HL-60 (cell line): ENCODE data around the gene CACUL1.
"Not testable (repeated sequence)": the region's sequence is repeated elsewhere in the genome, so short reads cannot be mapped to it uniquely, and the experiment has no call there.

ENCODE experiments used
- DNase-seq, 2 experiments: peaks; one replicate each; pipeline ENCODE4 v3.0.0-alpha.2; 2010 to 2020; ENCODE audit warnings: low read depth in 1 of 2, low spot score in 1 of 2
- H3K27ac ChIP-seq: fragments of 250-450 bp; sonication (Bioruptor Pico); replicated peaks from 2 replicates; pipeline ENCODE4 v1.5.1; 2020; ENCODE audit warnings: mild to moderate bottlenecking, moderate library complexity
- H3K27me3 ChIP-seq: fragments of 250-450 bp; sonication (Bioruptor Pico); 2 replicates; pipeline ENCODE4 v1.5.1; 2021; ENCODE audit warnings: mild to moderate bottlenecking, moderate library complexity; ENCODE audit not compliant: insufficient read depth, poor library complexity, severe bottlenecking
- H3K4me3 ChIP-seq: replicated peaks from 2 replicates; pipeline ENCODE4 v1.5.1; 2011; ENCODE audit warnings: mild to moderate bottlenecking, control low read depth, low read length; ENCODE audit not compliant: insufficient read depth
- CTCF ChIP-seq: IDR thresholded peaks from one replicate; pipeline ENCODE4 v1.5.1; 2011; ENCODE audit warnings: low read length, control low read depth, inconsistent platforms; ENCODE audit not compliant: insufficient read depth
- GABPA ChIP-seq: IDR thresholded peaks from 2 replicates; pipeline ENCODE4 v1.6.1; 2012; ENCODE audit warnings: low read depth
- POLR2AphosphoS5 ChIP-seq: IDR thresholded peaks from 2 replicates; pipeline ENCODE4 v1.6.1; 2012; ENCODE audit warnings: low read depth
- REST ChIP-seq: IDR thresholded peaks from 2 replicates; pipeline ENCODE4 v1.6.1; 2012; ENCODE audit warnings: low read depth; ENCODE audit not compliant: insufficient replicate concordance
- SPI1 ChIP-seq: IDR thresholded peaks from 2 replicates; pipeline ENCODE4 v1.6.1; 2012; ENCODE audit warnings: low read depth, mild to moderate bottlenecking, borderline replicate concordance

CACUL1 gene

GRCh38 chr10:118800920-118801319, 46.1 kb upstream of the CACUL1 start:
- peak; percentile 29 for TF ChIP-seq CTCF
- TF ChIP-seq REST = no peak
- Histone ChIP-seq H3K27ac (no peak overlapping the region), H3K27me3 (peaks cover 9% of the 10 kb centered on the region), H3K4me3 (no peak overlapping the region)
- peak; percentile 11 to 48 for DNase-seq

DNA sequence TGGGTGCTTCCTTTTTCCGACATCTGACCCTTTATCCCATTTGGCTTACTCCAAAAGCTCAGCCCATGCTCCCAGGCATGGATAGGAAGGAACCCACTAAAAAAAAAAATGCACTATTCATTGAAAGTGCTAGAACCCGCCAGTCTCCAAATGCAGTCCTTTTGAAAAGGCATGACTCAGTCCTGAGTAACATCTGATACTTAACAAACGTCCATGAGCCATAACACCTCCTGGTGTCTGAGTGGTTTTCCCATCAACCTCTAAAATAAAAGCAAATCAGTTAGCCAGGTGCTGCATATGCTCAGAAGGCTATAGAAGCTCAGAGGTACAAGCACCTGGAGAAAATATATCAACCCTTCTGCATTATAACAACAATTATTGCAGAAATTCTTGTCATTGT, 45.0 kb upstream of the CACUL1 start:
- Histone ChIP-seq H3K27ac (no peak overlapping the region), H3K27me3 (peaks cover 9% of the 10 kb centered on the region), H3K4me3 (no peak overlapping the region)
- no peak for DNase-seq
- no peak for TF ChIP-seq SPI1
- no peak for TF ChIP-seq REST
- no peak for TF ChIP-seq GABPA
- no peak for TF ChIP-seq POLR2AphosphoS5
- TF ChIP-seq CTCF = no peak

DNA sequence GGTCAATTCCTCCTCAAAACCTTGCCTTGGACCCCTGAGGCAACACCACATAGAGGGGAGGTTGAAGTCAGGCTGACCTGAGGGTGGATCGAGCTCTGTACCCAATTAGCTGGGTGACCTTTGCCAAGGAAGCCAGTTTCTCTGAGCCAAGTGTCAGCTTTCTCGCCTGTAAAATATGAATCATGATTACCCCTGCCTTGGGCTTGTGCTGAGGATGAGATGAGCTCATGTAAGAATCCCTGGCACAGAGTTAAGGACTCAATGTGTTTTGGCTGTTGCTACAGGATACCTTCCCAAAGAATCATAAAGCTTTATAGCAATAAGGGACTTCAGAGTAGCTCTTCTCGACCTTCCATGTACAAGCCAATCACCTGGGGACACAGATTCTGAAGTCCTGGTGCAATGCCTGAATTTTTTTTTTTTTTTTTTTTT, 43.5 kb upstream of the CACUL1 start:
- H3K27ac ChIP-seq = no peak overlapping the region
- H3K27me3 ChIP-seq = peaks cover 9% of the 10 kb centered on the region
- no peak for TF ChIP-seq POLR2AphosphoS5
- TF ChIP-seq CTCF = no peak
- DNase-seq = no peak
- H3K4me3 ChIP-seq = no peak overlapping the region

GRCh38 chr10:118794971-118795370, 40.2 kb upstream of the CACUL1 start:
- not testable (repeated sequence) for DNase-seq, H3K27me3 ChIP-seq, H3K4me3 ChIP-seq, H3K27ac ChIP-seq

- TF ChIP-seq GABPA (no peak), POLR2AphosphoS5 (no peak), CTCF (no peak)
- Histone ChIP-seq H3K27ac (no peak overlapping the region), H3K27me3 (no peaks in the 10 kb centered on the region), H3K4me3 (no peak overlapping the region)
- peak in 1 of 2 experiments; percentile 14 for DNase-seq
These were observed 38.8 kb upstream of the CACUL1 start for GRCh38 chr10:118793545-118793944.
